ENCODE results near the gene CHCHD1.
"Not testable (repeated sequence)": the region's sequence is repeated elsewhere in the genome, so short reads cannot be mapped to it uniquely, and the experiment has no call there.

Gene CHCHD1

DNA sequence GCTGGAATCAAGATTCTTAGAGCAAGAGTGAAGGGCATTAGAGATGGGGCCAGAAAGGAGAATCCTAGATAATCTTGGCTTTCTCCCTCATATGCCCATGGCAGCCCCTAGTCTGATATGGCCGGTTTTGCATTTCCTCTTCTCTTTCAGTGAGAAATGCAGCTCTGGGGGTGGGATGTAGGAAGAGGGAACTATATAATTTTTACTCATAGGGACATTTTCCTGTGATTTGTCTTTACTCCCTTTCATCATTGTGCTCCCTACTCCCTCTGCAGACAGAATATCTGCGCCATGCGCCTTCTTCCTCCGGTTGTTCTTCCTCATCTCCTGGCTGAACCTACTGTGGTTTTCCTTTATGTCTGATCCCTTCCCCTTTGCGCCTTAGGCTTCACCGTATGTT, 16.8 kb upstream of the CHCHD1 start:
- FAIRE-seq, result no peak
- DNase-seq (ENCODE audit: insufficient read length, low spot score), result no peak

DNA sequence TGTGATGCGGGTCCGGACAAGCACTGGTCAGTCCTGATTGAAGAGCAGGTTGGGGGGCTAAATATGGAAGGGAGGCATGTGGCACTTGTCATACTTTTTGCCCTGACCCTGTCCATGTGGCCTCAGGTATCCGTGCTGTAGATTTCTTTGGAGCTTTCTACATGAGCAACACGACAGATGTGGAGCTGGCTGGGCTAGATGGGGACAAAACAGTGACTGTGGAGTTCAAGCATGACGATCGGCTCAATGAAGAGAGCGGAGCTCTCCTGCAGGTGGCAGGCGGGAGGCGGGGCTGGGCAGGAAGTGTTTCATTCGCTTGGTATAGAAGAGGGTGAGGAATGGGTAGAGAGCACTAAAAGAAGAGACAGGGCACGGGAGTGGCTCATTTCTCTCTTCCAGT, 13.0 kb upstream of the CHCHD1 start:
- no peak for DNase-seq (ENCODE audit: insufficient read length, low spot score)
- FAIRE-seq, result no peak

DNA sequence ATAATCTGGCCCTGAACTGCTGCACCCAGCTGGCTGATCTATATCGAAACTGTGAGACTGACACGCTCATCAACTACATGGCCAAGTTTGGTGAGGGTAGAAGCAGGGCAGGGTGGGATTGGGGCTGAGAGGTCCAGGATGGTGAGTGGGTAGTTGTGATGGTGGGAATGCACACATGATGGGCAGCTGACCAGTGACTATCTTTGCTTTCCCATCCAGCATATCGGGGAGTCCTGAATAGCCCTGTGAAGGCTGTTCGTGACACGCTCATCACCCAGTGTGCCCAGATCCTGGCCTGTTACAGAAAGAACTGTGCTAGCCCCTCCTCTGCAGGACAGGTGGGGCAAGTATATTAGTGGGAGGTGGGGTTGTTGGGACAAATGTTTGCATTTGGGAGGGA, 12.5 kb upstream of the CHCHD1 start:
- DNase-seq (ENCODE audit: insufficient read length, low spot score) (no peak), FAIRE-seq (no peak)

DNA sequence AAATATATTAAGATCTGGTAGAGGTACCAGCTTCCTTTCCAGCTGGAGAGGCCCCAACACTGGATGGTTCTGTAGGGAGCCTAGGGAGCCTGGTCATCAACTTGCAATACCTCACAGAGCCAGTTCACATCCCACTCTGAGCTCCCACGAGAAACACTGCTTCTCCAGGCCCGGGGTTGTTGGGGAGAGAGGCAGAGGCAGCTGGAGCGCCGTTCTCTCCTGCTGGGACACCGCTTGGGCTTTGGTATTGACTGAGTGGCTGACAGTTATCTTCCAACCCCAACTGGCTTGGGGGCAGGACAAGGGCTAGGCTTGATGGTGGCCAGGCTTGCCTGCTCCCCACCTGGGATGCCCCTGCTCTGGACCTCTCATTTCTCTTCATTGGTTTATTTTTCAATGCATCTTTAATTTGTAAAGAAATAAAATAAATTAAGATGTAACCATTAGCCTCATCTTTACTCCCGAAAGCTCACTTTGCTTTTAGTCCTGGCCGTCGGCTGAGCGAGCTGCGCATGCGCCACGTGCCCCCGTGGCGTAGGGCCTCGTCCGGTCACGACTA, 10.0 kb upstream of the CHCHD1 start:
- DNase-seq (ENCODE audit: insufficient read length, low spot score) (peak; percentile 59), FAIRE-seq (peak; percentile 48)

DNA sequence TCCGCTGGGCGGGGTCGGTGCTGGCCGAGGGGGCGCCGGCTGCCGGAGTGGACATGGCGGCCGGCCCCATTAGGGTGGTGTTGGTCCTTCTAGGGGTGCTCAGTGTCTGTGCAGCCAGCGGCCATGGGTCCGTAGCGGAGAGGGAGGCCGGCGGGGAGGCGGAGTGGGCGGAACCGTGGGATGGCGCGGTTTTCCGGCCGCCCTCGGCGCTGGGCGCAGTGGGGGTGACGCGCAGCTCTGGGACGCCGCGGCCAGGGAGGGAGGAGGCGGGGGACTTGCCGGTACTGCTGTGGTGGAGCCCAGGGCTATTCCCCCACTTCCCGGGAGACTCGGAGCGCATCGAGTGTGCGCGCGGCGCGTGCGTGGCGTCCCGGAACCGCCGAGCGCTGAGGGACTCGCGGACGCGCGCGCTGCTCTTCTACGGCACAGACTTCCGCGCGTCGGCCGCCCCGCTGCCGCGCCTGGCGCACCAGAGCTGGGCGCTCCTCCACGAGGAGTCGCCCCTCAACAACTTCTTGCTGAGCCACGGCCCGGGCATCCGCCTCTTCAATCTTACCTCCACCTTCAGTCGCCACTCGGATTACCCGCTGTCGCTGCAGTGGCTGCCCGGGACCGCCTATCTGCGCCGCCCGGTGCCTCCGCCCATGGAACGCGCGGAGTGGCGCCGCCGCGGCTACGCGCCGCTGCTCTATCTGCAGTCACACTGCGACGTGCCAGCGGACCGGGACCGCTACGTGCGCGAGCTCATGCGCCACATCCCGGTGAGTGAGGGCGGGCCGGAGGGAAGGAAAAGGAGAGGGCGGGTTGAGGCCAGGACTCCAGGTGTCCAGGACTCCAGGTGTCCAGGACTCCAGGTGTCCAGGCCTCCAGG, 9.3 kb upstream of the CHCHD1 start:
- peak; percentile 58 for DNase-seq (ENCODE audit: insufficient read length, low spot score)
- peak; percentile 61 for FAIRE-seq

DNA sequence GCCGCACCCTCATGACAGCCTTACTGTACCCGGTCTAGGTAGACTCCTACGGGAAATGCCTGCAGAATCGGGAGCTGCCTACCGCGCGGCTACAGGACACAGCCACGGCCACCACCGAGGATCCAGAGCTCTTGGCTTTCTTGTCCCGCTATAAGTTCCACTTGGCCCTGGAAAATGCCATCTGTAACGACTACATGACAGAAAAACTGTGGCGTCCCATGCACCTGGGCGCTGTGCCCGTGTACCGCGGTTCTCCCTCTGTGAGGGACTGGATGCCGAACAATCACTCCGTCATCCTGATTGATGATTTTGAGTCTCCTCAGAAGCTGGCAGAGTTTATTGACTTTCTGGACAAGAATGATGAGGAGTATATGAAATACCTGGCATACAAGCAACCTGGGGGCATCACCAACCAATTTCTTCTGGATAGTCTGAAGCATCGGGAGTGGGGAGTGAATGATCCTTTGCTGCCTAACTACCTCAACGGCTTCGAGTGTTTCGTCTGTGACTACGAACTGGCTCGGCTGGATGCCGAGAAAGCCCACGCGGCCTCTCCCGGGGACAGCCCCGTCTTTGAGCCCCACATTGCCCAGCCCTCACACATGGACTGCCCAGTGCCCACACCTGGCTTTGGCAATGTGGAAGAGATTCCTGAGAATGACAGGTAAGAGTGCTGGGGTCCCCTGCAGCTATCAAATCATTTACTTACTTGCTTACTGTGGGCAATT, 8.5 kb upstream of the CHCHD1 start:
- FAIRE-seq, result no peak
- no peak for DNase-seq (ENCODE audit: insufficient read length, low spot score)

DNA sequence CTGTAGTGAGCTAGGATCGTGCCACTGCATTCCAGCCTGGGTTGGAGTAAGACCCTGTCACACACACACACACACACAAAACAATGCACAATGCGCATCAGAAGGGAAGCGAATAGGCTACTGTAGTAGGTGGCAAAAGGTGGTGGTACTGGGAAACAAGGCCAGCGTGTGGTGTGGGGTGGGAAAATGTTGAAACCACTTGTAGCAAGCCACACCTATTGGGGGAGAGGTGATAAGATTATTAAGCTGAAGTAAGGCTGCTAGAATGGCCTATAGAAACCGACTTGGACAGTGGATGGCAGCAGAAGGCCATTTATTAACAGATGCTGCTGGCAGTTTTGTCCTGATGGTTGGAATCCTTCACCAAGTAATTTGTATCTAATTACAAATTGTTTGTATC, 7.2 kb upstream of the CHCHD1 start:
- FAIRE-seq (no peak), DNase-seq (ENCODE audit: insufficient read length, low spot score) (no peak)

DNA sequence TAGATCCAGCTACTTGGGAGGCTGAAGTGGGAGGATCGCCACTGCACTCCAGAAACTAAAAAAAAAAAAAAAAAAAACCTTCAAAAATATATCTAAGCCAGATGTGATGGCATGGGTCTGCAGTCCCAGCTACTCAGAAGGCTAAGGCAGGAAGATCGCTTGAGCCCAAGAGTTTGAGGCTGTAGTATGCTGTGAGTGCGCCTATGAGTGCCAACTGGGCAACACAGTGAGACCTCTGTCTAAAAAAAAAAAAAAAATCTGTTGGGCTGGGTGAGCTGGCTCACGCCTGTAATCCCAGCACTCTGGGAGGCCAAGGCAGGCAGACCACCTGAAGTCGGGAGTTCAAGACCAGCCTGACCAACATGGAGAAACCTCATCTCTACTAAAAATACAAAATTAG, 2.8 kb upstream of the CHCHD1 start:
- no peak for DNase-seq (ENCODE audit: insufficient read length, low spot score)
- no peak for FAIRE-seq

DNA sequence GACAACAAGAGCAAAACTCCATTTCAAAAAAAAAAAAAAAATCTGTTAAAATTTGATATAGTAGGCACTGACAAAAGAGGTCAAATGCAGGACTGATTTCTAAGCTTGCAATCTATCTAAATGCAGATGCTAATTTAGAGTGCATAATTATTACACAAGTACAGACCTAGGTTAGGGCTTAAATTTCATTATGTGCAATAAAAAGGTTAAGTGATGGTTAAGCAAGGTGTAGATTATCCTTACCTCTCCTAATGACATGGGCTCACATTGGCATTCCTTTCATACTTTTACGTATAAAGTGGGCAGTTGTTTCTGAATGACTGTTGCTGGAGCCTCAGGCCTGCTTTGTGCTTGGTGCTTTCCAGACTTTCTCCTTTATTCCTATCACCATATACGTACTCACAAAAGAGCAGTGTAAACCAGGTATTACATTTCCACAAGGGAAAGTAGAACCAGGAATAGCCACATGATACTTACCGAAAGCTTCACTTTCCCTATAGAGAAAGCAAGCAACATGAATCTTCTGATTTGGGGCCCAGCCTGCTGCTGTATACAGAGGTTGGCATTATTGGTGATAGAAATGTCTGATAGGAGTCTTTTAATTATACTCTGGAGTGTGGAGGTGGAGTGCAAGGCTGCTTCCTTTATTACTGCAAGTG, 2.2 kb upstream of the CHCHD1 start:
- no peak for DNase-seq (ENCODE audit: insufficient read length, low spot score)
- no peak for FAIRE-seq

DNA sequence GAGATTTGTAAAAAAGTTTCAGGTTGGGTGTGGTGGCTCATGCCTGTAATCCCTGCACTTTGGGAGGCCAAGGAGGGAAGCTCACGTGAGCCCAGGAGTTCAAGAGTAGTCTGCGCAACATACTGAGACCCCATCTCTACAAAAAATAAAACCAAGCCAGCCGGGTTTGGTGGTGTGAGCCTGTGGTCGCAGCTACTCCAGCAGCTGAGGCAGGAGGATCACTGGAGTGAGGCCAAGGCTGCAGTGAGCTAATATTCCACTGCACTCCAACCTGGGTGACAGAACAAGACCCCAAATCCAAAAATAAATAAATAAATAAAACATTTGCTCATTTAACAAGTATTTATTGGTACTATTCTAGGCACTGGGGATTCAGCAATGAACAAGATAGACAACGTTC, 1.5 kb upstream of the CHCHD1 start:
- FAIRE-seq, result no peak
- DNase-seq (ENCODE audit: insufficient read length, low spot score), result no peak

DNA sequence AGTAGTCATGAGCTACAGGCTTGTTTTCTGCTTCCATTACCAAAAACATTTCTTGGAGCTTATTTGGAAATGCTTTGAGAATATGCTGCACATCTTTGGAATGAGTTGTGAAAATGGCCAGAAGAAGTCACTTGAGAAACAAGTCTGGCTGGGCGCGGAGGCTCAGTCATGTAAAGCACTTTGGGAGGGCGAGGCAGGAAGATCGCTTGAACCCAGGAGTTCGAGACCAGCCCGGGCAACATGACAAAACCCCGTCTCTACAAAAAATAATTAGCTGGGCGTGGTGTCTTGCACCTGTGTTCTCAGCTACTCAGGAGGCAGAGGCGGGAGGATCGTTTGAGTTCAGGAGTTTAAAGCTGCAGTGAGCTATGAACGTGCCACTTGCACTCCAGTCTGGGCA, 882 bp upstream of the CHCHD1 start:
- no peak for FAIRE-seq
- no peak for DNase-seq (ENCODE audit: insufficient read length, low spot score)

DNA sequence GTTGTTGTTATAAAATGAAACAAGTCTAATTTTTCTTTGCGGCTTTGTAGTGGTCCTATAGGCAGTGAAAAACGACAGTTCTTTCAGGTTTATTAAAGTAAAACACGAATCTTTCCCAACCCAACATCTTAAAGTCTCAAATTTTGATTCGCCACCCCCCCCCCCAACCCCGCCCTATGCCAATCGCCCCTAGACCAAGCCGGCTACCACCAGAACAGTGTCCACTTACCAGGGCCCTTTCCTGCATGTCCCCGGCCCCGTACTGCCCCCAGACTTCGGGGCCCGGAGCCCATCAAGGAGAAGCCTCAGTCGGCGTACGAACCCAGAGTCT, 335 bp upstream of the CHCHD1 start:
- FAIRE-seq (no peak), DNase-seq (ENCODE audit: insufficient read length, low spot score) (no peak)

DNA sequence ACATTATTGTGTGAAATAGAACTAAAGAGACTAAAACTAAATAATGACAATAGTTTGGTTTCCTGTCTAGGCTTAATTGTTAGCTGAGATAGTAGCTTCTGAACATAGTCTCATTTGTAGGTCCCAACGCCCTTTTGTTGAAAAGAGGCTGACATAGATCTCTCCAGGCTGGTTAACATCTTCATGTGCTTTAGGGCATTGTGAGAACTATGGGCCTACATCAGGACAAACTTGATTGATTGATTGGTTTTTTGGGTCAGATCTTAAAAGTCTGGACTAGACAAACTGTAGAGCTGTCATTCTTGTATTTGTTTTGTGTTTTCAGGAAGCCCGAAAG, 869 bp downstream of the CHCHD1 start:
- DNase-seq (ENCODE audit: insufficient read length, low spot score) (no peak), FAIRE-seq (no peak)

DNA sequence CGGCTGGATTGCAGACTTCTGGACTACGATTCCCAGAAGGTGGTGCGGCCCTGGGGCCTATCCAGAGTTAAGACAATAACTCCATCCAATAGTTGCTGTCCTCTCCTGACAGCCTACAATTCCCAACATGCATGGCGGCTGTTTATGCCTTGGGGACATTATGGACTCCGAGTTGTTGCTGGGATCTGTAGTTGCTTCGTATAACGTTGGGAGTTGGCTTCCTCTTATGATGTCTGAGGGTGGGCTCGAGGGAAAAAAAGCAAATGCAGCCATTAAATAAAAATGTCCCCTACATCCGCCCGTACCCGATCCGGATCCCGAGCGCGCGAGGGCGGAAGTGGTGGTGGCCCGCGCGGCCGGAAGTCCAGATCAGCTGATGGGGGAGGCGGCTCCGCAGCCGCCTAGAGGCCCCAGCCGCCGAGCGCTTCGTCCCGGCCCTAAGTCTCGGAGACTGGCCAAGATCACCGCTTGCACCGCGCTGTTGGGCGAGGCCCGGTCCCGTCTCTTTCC, 3.4 kb downstream of the CHCHD1 start, which contains the start of gene ZSWIM8:
ZSWIM8 (plus strand) TSS at position 396 of the 510 bp plus-strand sequence. CDS start 273 bp downstream, outside the sequence.
- FAIRE-seq, result peak; percentile 99
- peak; percentile 93 for DNase-seq (ENCODE audit: insufficient read length, low spot score)

DNA sequence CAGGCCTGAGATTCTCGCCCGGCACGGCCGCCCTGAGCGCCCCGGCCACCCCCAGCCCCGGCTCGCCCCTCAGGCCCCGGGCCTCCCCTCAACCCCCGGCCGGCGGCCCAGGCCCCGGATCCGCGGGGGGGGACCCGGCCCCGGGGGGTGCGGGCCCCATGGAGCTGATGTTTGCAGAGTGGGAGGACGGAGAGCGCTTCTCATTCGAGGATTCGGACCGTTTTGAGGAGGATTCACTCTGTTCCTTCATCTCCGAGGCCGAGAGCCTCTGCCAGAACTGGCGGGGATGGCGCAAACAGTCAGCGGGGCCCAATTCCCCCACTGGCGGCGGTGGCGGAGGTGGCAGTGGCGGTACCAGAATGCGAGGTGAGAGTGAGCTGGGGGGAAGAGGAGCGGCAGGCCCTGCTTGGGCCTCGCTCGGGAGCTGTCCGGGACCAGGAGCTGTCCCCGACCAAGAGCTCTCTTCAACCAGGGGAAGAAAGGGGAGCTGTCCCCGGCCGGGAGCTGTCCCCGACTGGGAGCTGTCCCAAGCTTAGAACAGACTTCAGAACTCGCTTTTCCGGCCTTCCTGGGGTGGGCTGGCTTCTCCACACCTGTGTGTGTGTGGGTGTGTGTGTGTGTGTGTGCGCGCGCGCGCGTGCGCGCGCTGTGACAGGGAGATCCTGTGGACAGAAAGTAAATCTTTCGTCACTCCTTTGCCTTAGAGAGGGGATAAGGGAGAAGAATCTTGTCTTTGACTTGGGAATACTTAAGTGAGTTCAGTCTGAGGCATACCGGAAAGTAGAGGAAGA, 4.1 kb downstream of the CHCHD1 start:
- peak; percentile 48 for FAIRE-seq
- no peak for DNase-seq (ENCODE audit: insufficient read length, low spot score)

DNA sequence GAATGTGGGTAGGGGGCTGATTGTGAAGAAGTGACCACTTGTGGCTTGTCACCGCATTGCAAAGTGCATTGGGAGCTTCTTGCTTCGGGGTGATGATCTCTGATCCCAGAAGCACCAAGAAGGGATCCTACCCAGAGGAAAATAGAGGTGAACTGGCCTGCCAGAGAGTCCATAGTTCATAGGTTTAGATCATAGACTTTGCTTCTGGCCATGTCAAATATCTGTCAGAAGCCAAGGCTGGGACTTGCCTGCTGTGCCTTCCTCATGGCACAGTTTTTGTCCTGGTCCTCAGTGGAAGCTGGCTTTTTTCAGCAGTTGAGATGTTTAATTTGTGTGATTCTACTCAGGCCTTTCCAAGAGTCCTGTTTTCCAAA, 4.7 kb downstream of the CHCHD1 start:
- DNase-seq (ENCODE audit: insufficient read length, low spot score), result no peak

DNA sequence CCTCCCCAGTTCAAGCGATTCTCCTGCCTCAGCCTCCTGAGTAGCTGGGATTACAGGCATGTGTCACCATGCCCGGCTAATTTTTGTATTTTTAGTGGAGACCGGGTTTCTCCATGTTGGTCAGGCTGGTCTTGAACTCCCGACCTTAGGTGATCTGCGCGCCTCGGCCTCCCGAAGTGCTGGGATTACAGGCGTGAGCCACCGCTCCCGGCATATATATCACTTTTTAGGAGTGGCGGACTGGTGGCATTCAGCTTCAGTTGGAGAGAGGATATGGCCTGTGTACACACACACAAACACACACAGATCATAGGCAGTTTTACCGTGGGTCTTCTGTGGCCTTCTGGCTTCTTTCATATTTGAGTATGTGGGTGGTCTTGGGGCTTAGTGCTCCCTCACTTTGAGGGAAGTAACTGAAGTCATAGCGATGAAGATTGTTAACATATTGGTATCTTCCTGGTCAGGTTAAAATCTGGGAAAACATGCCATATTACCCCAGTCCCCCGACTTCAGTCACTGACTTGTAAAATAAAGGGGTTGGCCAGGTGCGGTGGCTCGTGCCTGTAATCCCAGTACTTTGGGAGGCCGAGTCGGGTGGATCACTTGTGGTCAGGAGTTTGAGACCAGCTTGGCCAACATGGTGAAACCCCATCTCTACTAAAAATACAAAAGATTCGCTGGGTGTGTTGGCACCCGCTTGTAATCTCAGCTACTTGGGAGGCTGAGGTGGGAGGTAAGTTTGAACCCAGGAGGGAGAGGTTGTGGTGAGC, 5.4 kb downstream of the CHCHD1 start:
- not testable (repeated sequence) for FAIRE-seq; DNase-seq (ENCODE audit: insufficient read length, low spot score)

More for the DNA sequence above, 4.7 kb downstream of the CHCHD1 start:
- no peak for FAIRE-seq

DNA sequence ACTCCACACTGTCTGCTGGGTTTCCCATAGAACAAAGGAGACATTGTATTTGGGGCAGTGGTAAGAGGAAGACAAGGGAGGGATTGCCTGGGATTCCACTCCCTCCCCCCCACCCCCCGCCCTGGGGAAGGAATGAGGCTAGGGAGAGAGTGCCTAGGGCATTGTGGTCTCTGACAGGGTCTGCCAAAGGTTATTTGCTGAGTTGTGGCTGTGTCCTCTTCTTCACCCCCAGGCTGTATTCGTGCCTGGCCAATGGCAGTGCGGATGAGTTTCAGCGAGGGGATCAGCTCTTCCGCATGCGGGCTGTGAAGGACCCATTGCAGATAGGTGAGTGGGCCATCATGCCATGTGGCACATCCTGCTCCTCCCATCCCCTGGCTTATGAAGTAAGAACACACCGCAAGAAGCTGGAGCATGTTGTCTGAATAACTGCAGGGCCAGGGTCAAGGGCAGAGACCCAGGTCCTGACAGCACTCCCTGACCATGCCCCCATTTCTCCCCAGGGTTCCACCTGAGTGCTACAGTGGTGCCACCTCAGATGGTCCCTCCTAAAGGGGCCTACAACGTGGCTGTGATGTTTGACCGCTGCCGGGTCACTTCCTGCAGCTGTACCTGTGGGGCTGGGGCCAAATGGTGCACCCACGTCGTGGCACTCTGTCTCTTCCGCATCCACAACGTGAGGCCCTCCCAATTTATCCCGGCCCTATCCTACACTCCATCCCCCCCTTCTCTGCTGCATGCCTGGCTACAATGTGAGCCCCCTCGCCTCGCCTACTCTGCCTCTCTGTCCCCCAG, 7.2 kb downstream of the CHCHD1 start:
- DNase-seq (ENCODE audit: insufficient read length, low spot score) (no peak), FAIRE-seq (no peak)

DNA sequence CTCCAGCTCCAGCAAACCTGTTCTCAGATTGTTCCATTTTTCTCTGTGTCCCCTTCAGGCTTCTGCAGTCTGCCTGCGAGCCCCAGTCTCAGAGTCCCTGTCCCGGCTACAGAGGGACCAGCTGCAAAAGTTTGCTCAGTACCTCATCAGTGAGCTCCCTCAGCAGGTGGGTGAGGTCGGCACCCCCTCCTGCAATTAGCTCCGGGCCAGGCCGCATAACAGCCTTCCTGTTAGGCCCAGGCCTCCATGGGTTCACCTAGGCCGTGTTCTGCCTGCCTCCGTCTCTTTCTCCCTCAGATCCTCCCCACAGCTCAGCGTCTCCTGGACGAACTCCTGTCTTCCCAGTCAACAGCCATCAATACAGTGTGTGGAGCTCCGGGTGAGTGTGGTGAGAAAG, 7.8 kb downstream of the CHCHD1 start:
- DNase-seq (ENCODE audit: insufficient read length, low spot score) (no peak), FAIRE-seq (no peak)

Measured in GM19239 (cell line).